Endothelial cell of umbilical vein (primary cell): ENCODE measurements around the gene ACTL8. TPM values are rescaled to one million over a fixed set of nuclear protein-coding genes. Genes with fewer than 3 reads are reported as not detected.

Experiments
- BruUV-seq: library from RNA; stranded (reverse); fragments of 400-500 nt; replicated peaks from 2 replicates; lab custom pipeline; 2021; lab: Mats Ljungman, UMichigan
- CTCF ChIA-PET: fragments of 300-600, 350-600 bp; sonication (Branson Sonifier 250); formaldehyde crosslinking; loops from one replicate; lab custom pipeline; 2021; ENCODE audit warnings: antibody characterized with exemption, inconsistent platforms; lab: Charles Lee
- POLR2A ChIA-PET: fragments of 300-600, 350-600 bp; sonication (Branson Sonifier 250); formaldehyde crosslinking; loops from one replicate; lab custom pipeline; 2021; ENCODE audit warnings: antibody characterized with exemption, inconsistent platforms; lab: Charles Lee
- DNase-seq: peaks from one replicate; pipeline ENCODE4 v3.0.0-alpha.2; 2011; ENCODE audit warnings: low read depth, low spot score
- FAIRE-seq: peaks from 2 replicates; lab custom pipeline; 2011; peaks lifted over from hg19 to GRCh38; lab: Jason Lieb, UNC
- H2AFZ ChIP-seq: 2 replicates; pipeline ENCODE4 v1.6.0; 2012; ENCODE audit warnings: low read depth, low read length, control low read depth, inconsistent platforms
- H3K27ac ChIP-seq: 2 replicates; pipeline ENCODE4 v1.5.1; 2011; ENCODE audit warnings: low read depth, mild to moderate bottlenecking, control low read depth, low read length, moderate library complexity; ENCODE audit not compliant: insufficient read depth
- H3K27me3 ChIP-seq, 2 experiments: 2 replicates each; pipeline versions ENCODE4 v1.6.0 to v1.6.1; 2011; ENCODE audit warnings: low read length in 2 of 2, mixed read lengths in 1 of 2; ENCODE audit not compliant: control insufficient read depth in 2 of 2, insufficient read depth in 2 of 2
- H3K36me3 ChIP-seq, 2 experiments: 2 replicates in 1 of 2; 3 replicates in 1 of 2; pipeline ENCODE4 v1.5.1; 2011; ENCODE audit warnings: low read length in 2 of 2, mild to moderate bottlenecking in 1 of 2, moderate library complexity in 1 of 2; ENCODE audit not compliant: control insufficient read depth in 2 of 2, insufficient read depth in 2 of 2; ENCODE audit errors: extremely low read depth in 1 of 2
- H3K4me1 ChIP-seq: 3 replicates; pipeline ENCODE4 v1.5.1; 2011; ENCODE audit warnings: mild to moderate bottlenecking, low read length; ENCODE audit not compliant: control insufficient read depth, insufficient read depth; ENCODE audit errors: extremely low read depth
- H3K4me2 ChIP-seq: 2 replicates; pipeline ENCODE4 v1.6.1; 2011; ENCODE audit warnings: low read length, control low read depth, mixed read lengths; ENCODE audit not compliant: insufficient read depth
- H3K4me3 ChIP-seq, 3 experiments: fragments of 200-600 bp in 1 of 3; sonication (generic), shearing (Covaris generic) in 1 of 3; replicated peaks in 1 of 3; 2 replicates each; pipeline ENCODE4 v1.5.1; 2011 to 2016; ENCODE audit warnings: control low read depth in 3 of 3, low read length in 3 of 3, mild to moderate bottlenecking in 2 of 3, inconsistent platforms in 1 of 3, low read depth in 1 of 3, moderate library complexity in 1 of 3; ENCODE audit not compliant: insufficient read depth in 1 of 3
- H3K79me2 ChIP-seq: 2 replicates; pipeline ENCODE4 v1.6.0; 2012; ENCODE audit warnings: low read length, inconsistent platforms; ENCODE audit not compliant: control insufficient read depth, insufficient read depth
- H3K9ac ChIP-seq: replicated peaks from 2 replicates; pipeline ENCODE3; 2011; ENCODE audit warnings: low read length, control low read depth; ENCODE audit not compliant: insufficient read depth; ENCODE audit errors: extremely low read depth
- H3K9me1 ChIP-seq: replicated peaks from 3 replicates; pipeline ENCODE4 v1.6.0; 2011; ENCODE audit warnings: mild to moderate bottlenecking, low read length; ENCODE audit not compliant: control insufficient read depth, insufficient read depth; ENCODE audit errors: extremely low read depth
- H3K9me3 ChIP-seq: replicated peaks from 2 replicates; pipeline ENCODE4 v1.5.1; 2012; ENCODE audit warnings: low read length, inconsistent platforms; ENCODE audit not compliant: control insufficient read depth, insufficient read depth
- H4K20me1 ChIP-seq: replicated peaks from 2 replicates; pipeline ENCODE3; 2011; ENCODE audit warnings: mild to moderate bottlenecking, low read length; ENCODE audit not compliant: control insufficient read depth, insufficient read depth; ENCODE audit errors: extremely low read depth
- CTCF ChIP-seq, 2 donors: IDR thresholded peaks; 1 replicate in 1 of 2; 2 replicates in 1 of 2; pipeline ENCODE4 v1.5.1; 2011; ENCODE audit warnings: low read length in 2 of 2, mild to moderate bottlenecking in 2 of 2, moderate library complexity in 2 of 2, control low read depth in 1 of 2, inconsistent platforms in 1 of 2, low read depth in 1 of 2; ENCODE audit not compliant: insufficient read depth in 1 of 2; ENCODE audit errors: extremely low read depth in 1 of 2
- EZH2 ChIP-seq: IDR thresholded peaks from 2 replicates; pipeline ENCODE4 v1.6.1; 2012; ENCODE audit warnings: borderline replicate concordance, low read depth, mild to moderate bottlenecking, moderate library complexity, low read length, inconsistent platforms; ENCODE audit not compliant: severe bottlenecking
- FOS ChIP-seq: IDR thresholded peaks from 2 replicates; pipeline ENCODE4 v1.6.1; 2011; ENCODE audit warnings: mild to moderate bottlenecking, low read length, moderate library complexity, borderline replicate concordance; ENCODE audit not compliant: insufficient read depth
- GATA2 ChIP-seq: IDR thresholded peaks from 2 replicates; pipeline ENCODE4 v1.7.0; 2011; ENCODE audit warnings: low read depth, mild to moderate bottlenecking, moderate library complexity, mixed read lengths, low read length; ENCODE audit not compliant: insufficient read length, insufficient read depth
- JUN ChIP-seq: IDR thresholded peaks from 2 replicates; pipeline ENCODE4 v1.6.1; 2011; ENCODE audit warnings: borderline replicate concordance, low read depth; ENCODE audit not compliant: insufficient read length, insufficient read depth
- MAX ChIP-seq: IDR thresholded peaks from 2 replicates; pipeline ENCODE4 v1.6.1; 2011; ENCODE audit not compliant: insufficient read depth, insufficient read length
- MYC ChIP-seq: IDR thresholded peaks from one replicate; pipeline ENCODE4 v1.6.1; 2011; ENCODE audit warnings: mild to moderate bottlenecking, low read depth, low read length
- POLR2A ChIP-seq: IDR thresholded peaks from 2 replicates; pipeline ENCODE4 v1.6.1; 2012; ENCODE audit warnings: low read depth, mild to moderate bottlenecking, control low read depth, low read length
- POLR2AphosphoS5 ChIP-seq: IDR thresholded peaks from 2 replicates; pipeline ENCODE4 v1.6.1; 2012; ENCODE audit warnings: low read depth, mild to moderate bottlenecking, control low read depth, low read length, moderate library complexity; ENCODE audit not compliant: insufficient read depth
- dilution Hi-C: fragments of 300-500 bp; cut with MboI; formaldehyde crosslinking; loops from one replicate; pipeline ENCODE4 v1.15.0; 2019; ENCODE audit warnings: low sequenced_read_pairs; ENCODE audit not compliant: extremely low pct_ligation_motif_present
- intact Hi-C: fragments of 100-400 bp; cut with micrococcal nuclease; formaldehyde crosslinking; loops from one replicate; pipeline ENCODE4 v1.10.0; 2022
- polyA plus RNA-seq, 4 experiments: library from polyadenylated mRNA; depleted of rRNA in 3 of 4; stranded (reverse) in 3 of 4; unstranded in 1 of 4; fragments of >200 nt; gene quantifications; 2 replicates each; pipeline versions ENCODE4 v1.2.1 to v1.2.3, GENCODE V29; 2011 to 2012; ENCODE audit warnings: missing spikeins in 1 of 4
- total RNA-seq: library from RNA; stranded (reverse); gene quantifications from 2 replicates; pipeline ENCODE4 v1.2.3, GENCODE V29; 2021

Gene ACTL8
- total and polyA plus RNA-seq, 2 donors (not counting 3 experiments of a cell fraction or from before 2014, with no cell fraction given): not detected

GRCh38 chr1:17729248-17729647 lies 25.9 kb upstream of the ACTL8 start:
- H3K9me3 ChIP-seq: no peaks in the 10 kb centered on the region
- FAIRE-seq (no peak), DNase-seq (no peak)
- POLR2A ChIA-PET: no interaction called here
- H3K4me1 ChIP-seq: no peaks in the 10 kb centered on the region
- no peak for TF ChIP-seq MYC
- TF ChIP-seq FOS: no peak
- no peak for TF ChIP-seq EZH2
- no peak for TF ChIP-seq GATA2
- no peak for TF ChIP-seq MAX
- no peak for TF ChIP-seq POLR2A
- TF ChIP-seq JUN: no peak
- TF ChIP-seq CTCF (IDR thresholded peaks at IDR 0.05; ENCODE audit: extremely low read depth in 1 of 2, insufficient read depth in 1 of 2, low read depth in 1 of 2, low read length in 2 of 2): no peak
- no peak for TF ChIP-seq POLR2AphosphoS5
- H4K20me1 ChIP-seq: no peaks in the 10 kb centered on the region
- H3K36me3 ChIP-seq: no peaks in the 10 kb centered on the region
- no peak overlapping the region for H3K27ac ChIP-seq
- H3K9me1 ChIP-seq: no peaks in the 10 kb centered on the region
- H3K4me2 ChIP-seq: no peak overlapping the region
- H3K9ac ChIP-seq: no peak overlapping the region
- BruUV-seq: no TSS peak
- no peaks in the 10 kb centered on the region for H3K79me2 ChIP-seq
- no peaks in the 10 kb centered on the region for H3K27me3 ChIP-seq
- intact Hi-C loops: no loop called here
- dilution Hi-C loops: no loop called here
- H3K4me3 ChIP-seq: no peak overlapping the region
- CTCF ChIA-PET: no interaction called here
- no peak overlapping the region for H2AFZ ChIP-seq
